NCI-H2196 (cell line): Measurements from ENCODE around the gene PGRMC2.

Experiments used
- DNase-seq: peaks from one replicate; lab custom pipeline; 2025; ENCODE audit not compliant: unreplicated experiment; lab: John Stamatoyannopoulos, UW

Gene PGRMC2

DNA sequence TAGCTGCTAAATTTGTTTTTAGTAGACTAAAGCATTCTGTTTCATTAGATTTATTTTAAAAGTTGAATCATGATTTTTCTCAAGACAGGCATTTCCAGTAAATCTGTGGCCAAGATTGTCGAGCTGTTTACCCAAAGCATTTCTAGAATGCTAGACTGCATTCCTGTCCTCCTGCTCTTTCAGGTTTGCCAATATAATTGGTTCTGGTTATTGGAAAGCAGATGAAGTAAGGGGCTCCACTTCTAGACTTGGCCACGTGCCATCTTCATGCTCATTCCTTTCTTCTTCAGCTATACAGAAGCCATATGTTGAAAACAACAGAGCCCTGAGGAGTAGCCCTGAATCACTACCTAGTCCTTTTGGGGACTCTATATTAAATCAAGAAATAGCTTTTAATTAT is 62.5 kb downstream of the PGRMC2 start:
- DNase-seq: no peak

DNA sequence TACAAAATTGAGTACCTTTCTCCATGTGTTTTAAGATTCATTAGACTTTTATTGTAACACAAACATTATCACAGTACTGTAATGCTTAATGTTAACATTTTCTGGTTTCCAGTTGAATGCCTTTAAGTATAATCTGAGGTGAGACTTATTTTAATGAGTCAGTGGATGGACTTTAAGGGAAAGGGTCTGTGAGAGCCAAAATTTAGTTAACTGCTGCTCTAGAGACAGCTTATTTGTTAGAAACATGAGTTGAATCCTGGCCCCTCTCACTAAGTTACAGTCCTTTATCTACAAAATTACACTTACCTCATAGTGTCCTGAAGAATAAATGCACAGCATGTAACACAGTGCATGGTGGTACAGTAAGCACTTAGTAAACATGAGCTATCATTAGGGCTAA is 66.0 kb downstream of the PGRMC2 start:
- no peak for DNase-seq

DNA sequence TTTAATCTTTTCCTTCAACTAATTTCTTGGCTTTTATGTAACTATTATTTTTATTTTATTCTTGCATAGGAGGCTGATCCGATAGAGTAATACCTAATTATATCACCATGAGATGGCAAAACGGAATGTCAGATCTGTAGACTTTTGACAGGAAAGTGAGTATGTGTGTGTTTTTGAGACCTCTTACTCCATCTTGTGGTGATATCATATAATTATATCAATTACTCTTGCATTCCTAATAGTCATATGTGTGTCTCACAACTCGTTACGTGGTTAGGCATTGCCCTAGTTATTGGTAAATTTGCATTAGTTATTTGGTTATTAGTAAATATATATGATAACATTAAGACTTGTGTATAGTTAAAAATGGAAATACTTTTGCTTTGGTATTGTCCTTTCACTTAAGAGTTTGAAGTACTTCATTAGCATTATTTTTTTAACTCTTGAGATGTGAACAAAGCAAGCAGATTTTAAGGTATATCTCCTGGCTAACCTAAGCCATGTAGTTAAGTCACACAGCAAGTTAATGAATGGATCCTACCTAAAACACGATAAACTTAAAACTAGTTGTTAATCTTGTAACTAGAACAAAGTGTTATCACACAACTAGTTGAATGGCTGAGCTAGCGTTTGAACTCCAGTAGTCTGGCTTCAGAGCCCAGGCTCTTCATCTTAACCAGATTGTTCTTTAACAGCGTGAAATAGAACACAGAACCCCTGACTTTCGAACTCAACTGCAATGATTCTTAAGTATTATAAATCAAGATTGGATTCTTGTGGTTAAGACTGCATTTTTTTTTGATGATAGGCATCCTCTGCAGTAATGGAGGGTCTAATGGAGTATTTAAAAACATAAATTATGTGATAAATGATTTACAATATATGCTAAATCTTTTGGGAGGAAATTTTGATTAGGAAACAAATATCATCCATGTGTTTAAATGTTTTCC is 67.1 kb downstream of the PGRMC2 start:
- no peak for DNase-seq
